ENCODE results near the gene SMURF2. TPM values are rescaled to one million over a fixed set of nuclear protein-coding genes. Genes with fewer than 3 reads are reported as not detected.

The SMURF2 gene
- total RNA-seq, 3 donors from 2014 or later = 27.2 to 48.3 (median 28.6) TPM

DNA sequence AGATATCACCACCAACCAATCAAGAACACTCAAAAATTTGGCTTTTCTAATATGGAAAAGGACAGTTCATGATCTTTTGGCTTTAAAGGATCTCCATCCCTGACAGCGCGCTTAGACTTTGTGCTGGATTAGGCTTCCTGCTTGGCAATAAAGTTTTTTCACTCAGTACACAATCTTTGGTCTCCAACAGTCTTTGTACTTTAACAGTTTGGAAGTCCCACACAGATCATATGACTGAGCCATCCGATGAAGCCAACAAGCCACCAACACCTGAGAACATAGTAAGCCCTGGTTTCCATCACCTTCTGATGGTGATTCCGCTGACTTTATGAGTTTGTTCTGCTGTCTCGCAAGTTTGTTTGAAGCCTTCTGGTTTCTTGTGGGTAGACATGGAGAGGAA is 34.3 kb downstream of the SMURF2 start:
- TF ChIP-seq POLR2AphosphoS5 (IDR thresholded peaks at IDR 0.05) (no peak), POLR2A (IDR thresholded peaks at IDR 0.05) (no peak)
- TF ChIP-seq, protein P1, sequence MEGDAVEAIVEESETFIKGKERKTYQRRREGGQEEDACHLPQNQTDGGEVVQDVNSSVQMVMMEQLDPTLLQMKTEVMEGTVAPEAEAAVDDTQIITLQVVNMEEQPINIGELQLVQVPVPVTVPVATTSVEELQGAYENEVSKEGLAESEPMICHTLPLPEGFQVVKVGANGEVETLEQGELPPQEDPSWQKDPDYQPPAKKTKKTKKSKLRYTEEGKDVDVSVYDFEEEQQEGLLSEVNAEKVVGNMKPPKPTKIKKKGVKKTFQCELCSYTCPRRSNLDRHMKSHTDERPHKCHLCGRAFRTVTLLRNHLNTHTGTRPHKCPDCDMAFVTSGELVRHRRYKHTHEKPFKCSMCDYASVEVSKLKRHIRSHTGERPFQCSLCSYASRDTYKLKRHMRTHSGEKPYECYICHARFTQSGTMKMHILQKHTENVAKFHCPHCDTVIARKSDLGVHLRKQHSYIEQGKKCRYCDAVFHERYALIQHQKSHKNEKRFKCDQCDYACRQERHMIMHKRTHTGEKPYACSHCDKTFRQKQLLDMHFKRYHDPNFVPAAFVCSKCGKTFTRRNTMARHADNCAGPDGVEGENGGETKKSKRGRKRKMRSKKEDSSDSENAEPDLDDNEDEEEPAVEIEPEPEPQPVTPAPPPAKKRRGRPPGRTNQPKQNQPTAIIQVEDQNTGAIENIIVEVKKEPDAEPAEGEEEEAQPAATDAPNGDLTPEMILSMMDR (IDR thresholded peaks at IDR 0.05) = no peak
- Histone ChIP-seq H3K9me3 (no peaks in the 10 kb centered on the region), H3K4me1 (no peaks in the 10 kb centered on the region), H3K27ac (no peak overlapping the region), H3K4me3 (no peak overlapping the region), H3K36me3 (no peaks in the 10 kb centered on the region), H3K27me3 (no peaks in the 10 kb centered on the region)
- no peak for DNase-seq (ENCODE audit: low spot score in 2 of 2)
- intact Hi-C loops (cut with DNase I; ENCODE audit: low total_unique reads) = no loop called here

DNA sequence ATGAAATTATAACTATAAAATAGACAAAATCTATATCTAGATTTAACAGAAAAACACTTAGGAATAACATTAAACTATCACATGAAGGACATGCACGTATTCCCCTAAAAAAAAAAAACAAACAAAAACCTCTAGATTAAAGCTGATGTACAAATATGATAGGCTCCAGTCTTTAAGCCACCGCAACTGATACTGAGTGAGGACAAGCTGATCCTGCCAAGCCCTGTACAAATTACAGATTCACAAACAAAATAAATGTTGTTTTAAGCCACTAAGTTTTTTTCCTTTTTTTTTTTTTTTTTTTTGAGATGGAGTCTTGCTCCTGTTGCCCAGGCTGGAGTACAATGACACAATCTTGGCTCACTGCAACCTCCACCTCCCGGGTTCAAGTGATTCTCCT is 35.3 kb downstream of the SMURF2 start:
- Histone ChIP-seq H3K4me3 (no peak overlapping the region), H3K27me3 (no peaks in the 10 kb centered on the region), H3K36me3 (no peaks in the 10 kb centered on the region), H3K4me1 (no peaks in the 10 kb centered on the region), H3K27ac (no peak overlapping the region), H3K9me3 (no peaks in the 10 kb centered on the region)
- no peak for DNase-seq (ENCODE audit: low spot score in 2 of 2)
- intact Hi-C loops (cut with DNase I; ENCODE audit: low total_unique reads) = no loop called here
- TF ChIP-seq POLR2AphosphoS5 (IDR thresholded peaks at IDR 0.05) (no peak), POLR2A (IDR thresholded peaks at IDR 0.05) (no peak)
- TF ChIP-seq, protein P1 (IDR thresholded peaks at IDR 0.05) = no peak

DNA sequence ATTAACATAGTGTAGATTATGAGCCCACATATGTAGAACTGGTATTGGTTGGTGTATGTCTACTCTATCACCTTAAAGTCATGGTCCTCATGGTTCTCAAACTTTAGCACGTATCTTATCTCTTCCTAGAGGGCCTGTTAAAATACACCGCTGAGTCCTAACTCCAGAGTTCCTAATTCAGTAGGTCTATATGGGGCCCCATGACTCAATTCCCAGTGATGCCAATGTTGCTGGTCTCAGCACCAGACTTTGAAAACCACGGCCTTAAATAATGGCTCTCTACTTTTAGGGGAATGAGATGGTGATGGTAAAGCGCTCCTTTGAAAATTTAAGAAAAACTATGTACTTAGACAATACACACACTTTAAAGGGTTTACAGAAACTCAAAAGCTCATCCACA is 36.6 kb downstream of the SMURF2 start:
- no peaks in the 10 kb centered on the region for H3K9me3 ChIP-seq
- H3K27ac ChIP-seq = no peak overlapping the region
- no peak for DNase-seq (ENCODE audit: low spot score in 2 of 2)
- H3K4me1 ChIP-seq = no peaks in the 10 kb centered on the region
- TF ChIP-seq POLR2A (IDR thresholded peaks at IDR 0.05) (no peak), POLR2AphosphoS5 (IDR thresholded peaks at IDR 0.05) (no peak)
- TF ChIP-seq, protein P1 (IDR thresholded peaks at IDR 0.05) = no peak
- H3K36me3 ChIP-seq = no peaks in the 10 kb centered on the region
- H3K27me3 ChIP-seq = no peaks in the 10 kb centered on the region
- intact Hi-C loops (cut with DNase I; ENCODE audit: low total_unique reads) = no loop called here
- H3K4me3 ChIP-seq = no peak overlapping the region

DNA sequence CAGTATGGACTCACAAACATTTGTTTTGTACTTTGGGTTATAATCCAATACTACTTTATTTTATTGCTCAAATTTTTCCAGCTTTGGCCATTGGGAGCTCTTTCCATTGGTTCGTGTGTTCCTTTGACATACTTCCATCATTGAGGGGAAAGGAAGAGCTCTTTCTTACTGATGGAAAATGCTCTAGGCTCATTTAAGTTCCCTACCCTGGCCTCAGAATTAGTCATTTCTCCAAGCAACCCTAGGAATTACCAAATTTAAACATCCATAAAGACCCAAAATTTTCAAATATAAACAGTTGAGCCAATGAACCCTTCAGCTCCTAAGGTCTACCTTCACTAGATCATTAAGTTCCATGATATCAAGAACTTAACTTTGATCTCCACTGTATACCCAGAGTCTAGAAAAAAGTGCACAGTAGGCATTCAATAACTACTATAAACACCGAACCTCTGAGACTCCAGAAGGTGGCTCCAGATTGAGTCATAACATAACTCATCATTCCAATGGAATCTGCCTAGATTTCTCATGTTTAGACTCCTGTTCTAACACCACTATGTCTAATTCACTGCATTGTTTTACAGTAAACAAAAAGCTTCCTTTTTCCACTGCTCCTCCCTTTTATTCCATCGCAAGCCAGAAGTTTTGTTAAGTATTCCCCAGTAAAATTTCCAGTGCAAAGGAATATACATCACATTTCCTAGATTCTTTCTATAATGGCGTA is 39.0 kb downstream of the SMURF2 start:
- H3K9me3 ChIP-seq = no peaks in the 10 kb centered on the region
- no peak overlapping the region for H3K4me3 ChIP-seq
- no peak for DNase-seq (ENCODE audit: low spot score in 2 of 2)
- no peak overlapping the region for H3K27ac ChIP-seq
- TF ChIP-seq POLR2AphosphoS5 (IDR thresholded peaks at IDR 0.05) (no peak), POLR2A (IDR thresholded peaks at IDR 0.05) (no peak)
- TF ChIP-seq, protein P1 (IDR thresholded peaks at IDR 0.05) = no peak
- no peaks in the 10 kb centered on the region for H3K4me1 ChIP-seq
- H3K36me3 ChIP-seq = no peaks in the 10 kb centered on the region
- no peaks in the 10 kb centered on the region for H3K27me3 ChIP-seq
- intact Hi-C loops (cut with DNase I; ENCODE audit: low total_unique reads) = no loop called here

DNA sequence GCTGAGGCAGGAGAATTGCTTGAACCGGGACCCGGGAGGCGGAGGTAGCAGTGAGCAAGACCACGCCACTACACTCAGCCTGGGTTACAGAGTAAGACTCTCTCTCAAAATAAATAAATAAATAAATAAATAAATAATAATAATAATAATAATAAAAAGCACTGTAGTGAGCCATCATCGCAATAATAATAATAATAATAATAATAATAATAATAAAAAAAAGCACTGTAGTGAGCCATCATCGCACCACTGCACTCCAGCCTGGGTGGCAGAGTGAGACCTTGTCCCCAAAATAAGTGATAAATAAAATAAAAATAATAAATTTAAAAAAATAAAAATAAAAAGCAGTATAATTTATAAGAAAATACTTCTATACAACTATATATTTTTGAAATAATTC is 40.3 kb downstream of the SMURF2 start:
- TF ChIP-seq, protein P1 (IDR thresholded peaks at IDR 0.05) = no peak
- TF ChIP-seq POLR2AphosphoS5 (IDR thresholded peaks at IDR 0.05) = no peak
- no peak for TF ChIP-seq POLR2A (IDR thresholded peaks at IDR 0.05)
- H3K36me3 ChIP-seq = no peaks in the 10 kb centered on the region
- intact Hi-C loops (cut with DNase I; ENCODE audit: low total_unique reads) = no loop called here
- no peak overlapping the region for H3K4me3 ChIP-seq
- no peaks in the 10 kb centered on the region for H3K9me3 ChIP-seq
- no peak for DNase-seq (ENCODE audit: low spot score in 2 of 2)
- no peak overlapping the region for H3K27ac ChIP-seq
- H3K4me1 ChIP-seq = no peaks in the 10 kb centered on the region
- no peaks in the 10 kb centered on the region for H3K27me3 ChIP-seq

Data from breast epithelium (tissue), 4 donors.